PC-3 (cell line): ENCODE data around the gene MKNK1.

Experiments used
- EZH2 ChIP-seq: fragments of 300-600 bp; sonication (generic); IDR thresholded peaks from one replicate; pipeline ENCODE4 v1.6.1; 2017; ENCODE audit warnings: antibody characterized with exemption, mild to moderate bottlenecking, low read length; ENCODE audit not compliant: unreplicated experiment
- TF ChIP-seq, protein P1 (sequence below): fragments of 300-600 bp; sonication (generic); conservative IDR thresholded peaks from 2 replicates; pipeline ENCODE4 v1.5.1; 2017; ENCODE audit warnings: antibody characterized with exemption, low read depth, mild to moderate bottlenecking, low read length

DNA sequence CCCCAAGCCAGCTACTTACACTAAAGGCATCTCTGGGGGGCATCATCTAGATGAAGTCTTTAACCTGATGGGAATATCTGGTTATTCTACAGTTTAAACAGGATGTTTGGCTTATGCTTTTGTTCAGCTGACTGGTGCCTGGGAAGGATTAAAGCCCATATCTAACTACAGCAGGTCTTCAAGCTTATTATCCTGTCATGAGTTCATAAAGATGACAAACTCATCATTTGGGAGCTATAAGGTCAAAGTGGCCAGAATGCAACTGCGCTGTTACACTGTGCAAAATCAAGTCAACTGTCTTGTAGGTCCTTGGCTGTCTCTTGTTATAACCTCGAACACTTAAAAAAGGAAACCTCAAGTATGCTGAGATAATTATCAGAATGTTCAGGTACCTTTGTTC, 31.1 kb upstream of the MKNK1 start:
- TF ChIP-seq, protein P1, sequence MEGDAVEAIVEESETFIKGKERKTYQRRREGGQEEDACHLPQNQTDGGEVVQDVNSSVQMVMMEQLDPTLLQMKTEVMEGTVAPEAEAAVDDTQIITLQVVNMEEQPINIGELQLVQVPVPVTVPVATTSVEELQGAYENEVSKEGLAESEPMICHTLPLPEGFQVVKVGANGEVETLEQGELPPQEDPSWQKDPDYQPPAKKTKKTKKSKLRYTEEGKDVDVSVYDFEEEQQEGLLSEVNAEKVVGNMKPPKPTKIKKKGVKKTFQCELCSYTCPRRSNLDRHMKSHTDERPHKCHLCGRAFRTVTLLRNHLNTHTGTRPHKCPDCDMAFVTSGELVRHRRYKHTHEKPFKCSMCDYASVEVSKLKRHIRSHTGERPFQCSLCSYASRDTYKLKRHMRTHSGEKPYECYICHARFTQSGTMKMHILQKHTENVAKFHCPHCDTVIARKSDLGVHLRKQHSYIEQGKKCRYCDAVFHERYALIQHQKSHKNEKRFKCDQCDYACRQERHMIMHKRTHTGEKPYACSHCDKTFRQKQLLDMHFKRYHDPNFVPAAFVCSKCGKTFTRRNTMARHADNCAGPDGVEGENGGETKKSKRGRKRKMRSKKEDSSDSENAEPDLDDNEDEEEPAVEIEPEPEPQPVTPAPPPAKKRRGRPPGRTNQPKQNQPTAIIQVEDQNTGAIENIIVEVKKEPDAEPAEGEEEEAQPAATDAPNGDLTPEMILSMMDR: no peak
- no peak for TF ChIP-seq EZH2
